HepG2 (cell line): ENCODE data around the gene POSTN. TPM values are rescaled to one million over a fixed set of nuclear protein-coding genes. Genes with fewer than 3 reads are reported as not detected.

Experiments
- ATAC-seq: fragments of 200-7000 bp; cut with Tn5 transposase; 3 replicates; pipeline ENCODE4 v1.9.1; 2020; ENCODE audit warnings: mild to moderate bottlenecking, moderate library complexity
- BruUV-seq: library from RNA; stranded (reverse); fragments of 400-500 nt; replicated peaks from 2 replicates; lab custom pipeline; 2021; lab: Mats Ljungman, UMichigan
- CTCF ChIA-PET: fragments of 300-600 bp; formaldehyde crosslinking; extraction: SDS; loops from one replicate; lab custom pipeline; 2021; ENCODE audit warnings: low total read pairs, inconsistent platforms, low intra/inter-chr PET ratio; lab: Yijun Ruan, JAX
- POLR2A ChIA-PET: fragments of 350-600 bp; sonication (Branson Sonifier 250); formaldehyde crosslinking; loops from one replicate; lab custom pipeline; 2020; ENCODE audit warnings: antibody characterized with exemption, inconsistent platforms; lab: Yijun Ruan, JAX
- DNase-seq: peaks from one replicate; pipeline ENCODE4 v3.0.0-alpha.2; 2015; ENCODE audit warnings: low spot score
- FAIRE-seq: peaks from 3 replicates; lab custom pipeline; 2011; peaks lifted over from hg19 to GRCh38; lab: Jason Lieb, UNC
- H2AFZ ChIP-seq: one replicate; pipeline ENCODE4 v1.6.1; 2011; ENCODE audit warnings: low read length, inconsistent platforms
- H3K27ac ChIP-seq: fragments of 300-600 bp; 3 replicates; pipeline ENCODE4 v1.8.0; 2011; ENCODE audit warnings: mixed run types, mild to moderate bottlenecking, mixed read lengths, low read length, inconsistent platforms; ENCODE audit not compliant: insufficient read depth; ENCODE audit errors: extremely low read length
- H3K27me3 ChIP-seq, 2 experiments: fragments of 200-600 bp in 1 of 2; 2 replicates in 1 of 2; 3 replicates in 1 of 2; pipeline versions ENCODE4 v1.6.0 to v1.8.0; 2011; ENCODE audit warnings: low read length in 2 of 2, mild to moderate bottlenecking in 2 of 2, moderate library complexity in 2 of 2, inconsistent platforms in 1 of 2; ENCODE audit not compliant: insufficient read depth in 2 of 2, control insufficient read depth in 1 of 2
- H3K36me3 ChIP-seq, 2 experiments: fragments of 200-600 bp in 1 of 2; replicated peaks in 1 of 2; 2 replicates in 1 of 2; 3 replicates in 1 of 2; pipeline versions ENCODE4 v1.5.1 to v1.8.0; 2011; ENCODE audit warnings: low read length in 2 of 2, inconsistent platforms in 1 of 2; ENCODE audit not compliant: insufficient read depth in 2 of 2, control insufficient read depth in 1 of 2
- H3K4me1 ChIP-seq: 2 replicates; pipeline ENCODE4 v1.5.1; 2012; ENCODE audit warnings: low read length, inconsistent platforms; ENCODE audit not compliant: insufficient read depth
- H3K4me2 ChIP-seq: 2 replicates; pipeline ENCODE4 v1.6.0; 2011; ENCODE audit warnings: low read depth, low read length, inconsistent platforms
- H3K4me3 ChIP-seq, 3 experiments: fragments of 200-600 bp in 1 of 3; sonication (generic), shearing (Covaris generic) in 1 of 3; replicated peaks in 1 of 3; 2 replicates each; pipeline ENCODE4 v1.5.1; 2011 to 2016; ENCODE audit warnings: low read length in 3 of 3, inconsistent platforms in 2 of 3, low read depth in 2 of 3, mild to moderate bottlenecking in 2 of 3, control low read depth in 1 of 3, mixed read lengths in 1 of 3; ENCODE audit not compliant: insufficient read depth in 1 of 3
- H3K79me2 ChIP-seq: one replicate; pipeline ENCODE4 v1.6.1; 2011; ENCODE audit warnings: low read length, inconsistent platforms; ENCODE audit not compliant: insufficient read depth
- H3K9ac ChIP-seq: 2 replicates; pipeline ENCODE4 v1.6.0; 2011; ENCODE audit warnings: mild to moderate bottlenecking, low read depth, low read length, inconsistent platforms; ENCODE audit not compliant: insufficient read depth
- H3K9me3 ChIP-seq: 2 replicates; pipeline ENCODE4 v1.5.1; 2012; ENCODE audit warnings: mild to moderate bottlenecking, low read length
- H4K20me1 ChIP-seq: 2 replicates; pipeline ENCODE4 v1.6.0; 2011; ENCODE audit warnings: inconsistent platforms, mild to moderate bottlenecking, low read length, moderate library complexity; ENCODE audit not compliant: insufficient read depth
- ATM ChIP-seq: fragments of 450-650 bp; IDR thresholded peaks from 2 replicates; pipeline ENCODE4 v1.7.1; 2017; ENCODE audit warnings: mild to moderate bottlenecking, borderline replicate concordance
- DBP ChIP-seq: sonication (generic); formaldehyde crosslinking; IDR thresholded peaks from 2 replicates; pipeline ENCODE4 v1.4.0; 2020; ENCODE audit warnings: missing genetic modification reagents; ENCODE audit errors: not compliant biosample characterization
- FOSL2 ChIP-seq: sonication (generic); formaldehyde crosslinking; IDR thresholded peaks from 2 replicates; pipeline ENCODE4 v1.4.0; 2020; ENCODE audit warnings: missing genetic modification reagents
- JARID2 ChIP-seq: sonication (generic); formaldehyde crosslinking; IDR thresholded peaks from 2 replicates; pipeline ENCODE4 v1.8.1; 2023; ENCODE audit warnings: missing genetic modification reagents, inconsistent platforms; ENCODE audit not compliant: insufficient replicate concordance
- MLLT10 ChIP-seq: sonication (generic); formaldehyde crosslinking; IDR thresholded peaks from 2 replicates; pipeline ENCODE4 v1.4.0; 2020; ENCODE audit warnings: missing genetic modification reagents
- RCOR2 ChIP-seq: IDR thresholded peaks from 2 replicates; pipeline ENCODE4 v1.6.1; 2016; ENCODE audit warnings: missing biosample characterization, missing genetic modification reagents
- XRCC5 ChIP-seq: fragments of 200-400 bp; formaldehyde crosslinking; optimal IDR thresholded peaks from 2 replicates; pipeline ENCODE3; 2017; ENCODE audit warnings: mild to moderate bottlenecking, low read length
- ZFP36L1 ChIP-seq: sonication (generic); formaldehyde crosslinking; IDR thresholded peaks from 2 replicates; pipeline ENCODE4 v1.8.0; 2022; ENCODE audit warnings: mild to moderate bottlenecking, missing genetic modification reagents, moderate library complexity
- ZNF280D ChIP-seq: sonication (generic); formaldehyde crosslinking; IDR thresholded peaks from 2 replicates; pipeline ENCODE4 v1.5.1; 2020; ENCODE audit warnings: mild to moderate bottlenecking, missing genetic modification reagents
- ZNF644 ChIP-seq: IDR thresholded peaks from 2 replicates; pipeline ENCODE4 v1.6.1; 2016; ENCODE audit warnings: low read depth
- ZSCAN22 ChIP-seq: sonication (generic); formaldehyde crosslinking; IDR thresholded peaks from 2 replicates; pipeline ENCODE4 v1.4.0; 2020; ENCODE audit warnings: mild to moderate bottlenecking, missing genetic modification reagents
- WGBS: methylation state at CpG from one replicate; pipeline ENCODE4 v1.1.6; 2017; ENCODE audit warnings: low lambda C conversion rate; 5-methylcytosine and 5-hydroxymethylcytosine counted together
- in situ Hi-C: cut with HindIII; loops from 2 replicates; pipeline ENCODE4 v1.10.0; 2017; ENCODE audit warnings: low pct_unique_long_range_greater_than_20kb; ENCODE audit not compliant: extremely low pct_ligation_motif_present
- intact Hi-C: fragments of 100-400 bp; cut with micrococcal nuclease; formaldehyde crosslinking; loops from one replicate; pipeline ENCODE4 v1.10.0; 2022; ENCODE audit not compliant: unreplicated experiment
- polyA plus RNA-seq, 8 experiments: library from polyadenylated mRNA; depleted of rRNA in 3 of 8; stranded (reverse) in 7 of 8; unstranded in 1 of 8; fragments of >200 nt; fragmentation: Illumina TruSeq in 4 of 8; extraction: Trizol in 4 of 8; gene quantifications; 2 replicates each; pipeline versions ENCODE4 v1.2.1 to v1.2.3, GENCODE V29; 2011 to 2016; ENCODE audit warnings: low read depth in 4 of 8, missing spikeins in 1 of 8, mixed read lengths in 1 of 8; ENCODE audit not compliant: insufficient read depth in 1 of 8
- total RNA-seq, 5 experiments: library from RNA; depleted of rRNA; stranded (reverse); fragments of >200 nt; fragmentation: Illumina TruSeq; extraction: Trizol; gene quantifications; 2 replicates each; pipeline ENCODE4 v1.2.3, GENCODE V29; 2016; ENCODE audit warnings: low read depth in 1 of 5

Gene POSTN
- total and polyA plus RNA-seq, 2 of the 13 experiments (the other 11 are each of a cell fraction or from before 2014, with no cell fraction given), result not detected

- TF ChIP-seq XRCC5, result no peak
These were observed 48.0 kb upstream of the POSTN start (continued) for GRCh38 chr13:37646531-37646930.

- ChIA-PET CTCF (no interaction called here), POLR2A (no interaction called here)
- intact Hi-C loops, result no loop called here
- Histone ChIP-seq H4K20me1 (no peaks in the 10 kb centered on the region), H3K27me3 (no peaks in the 10 kb centered on the region), H3K4me1 (no peaks in the 10 kb centered on the region), H3K9me3 (no peaks in the 10 kb centered on the region), H2AFZ (no peak overlapping the region), H3K4me2 (no peak overlapping the region), H3K27ac (no peak overlapping the region), H3K4me3 (no peak overlapping the region), H3K79me2 (no peaks in the 10 kb centered on the region)
- FAIRE-seq (no peak), DNase-seq (no peak)
- BruUV-seq, result no TSS peak
- in situ Hi-C loops, result no loop called here
- WGBS, result 2% methylated on average over 7 of the region's 7 CpGs
- no peak for TF ChIP-seq ZFP36L1
- TF ChIP-seq MLLT10 (CRISPR knock-in tag), result no peak
- TF ChIP-seq ZSCAN22 (CRISPR knock-in tag), result no peak
- no peak for TF ChIP-seq DBP
- no peak for TF ChIP-seq JARID2 (CRISPR knock-in tag)
- no peak for TF ChIP-seq FOSL2 (CRISPR knock-in tag)
- no peak for TF ChIP-seq ATM
- no peak for TF ChIP-seq ZNF644
- no peak for TF ChIP-seq ZNF280D (CRISPR knock-in tag)
- no peak for TF ChIP-seq RCOR2 (CRISPR knock-in tag)
- TF ChIP-seq, all 625 proteins: peak for 0
- Histone ChIP-seq H3K9ac (no peak overlapping the region), H3K36me3 (no peaks in the 10 kb centered on the region)
- ATAC-seq, result no peak
These were observed 46.7 kb upstream of the POSTN start for GRCh38 chr13:37645181-37645740.
